ENCODE results near the gene VPS50. TPM values are rescaled to one million over a fixed set of nuclear protein-coding genes. Genes with fewer than 3 reads are reported as not detected.
"Not testable (repeated sequence)": the region's sequence is repeated elsewhere in the genome, so short reads cannot be mapped to it uniquely, and the experiment has no call there.

The VPS50 gene
- total and polyA plus RNA-seq, 4 donors: 28.7 to 95.4 (median 39.3) TPM

DNA sequence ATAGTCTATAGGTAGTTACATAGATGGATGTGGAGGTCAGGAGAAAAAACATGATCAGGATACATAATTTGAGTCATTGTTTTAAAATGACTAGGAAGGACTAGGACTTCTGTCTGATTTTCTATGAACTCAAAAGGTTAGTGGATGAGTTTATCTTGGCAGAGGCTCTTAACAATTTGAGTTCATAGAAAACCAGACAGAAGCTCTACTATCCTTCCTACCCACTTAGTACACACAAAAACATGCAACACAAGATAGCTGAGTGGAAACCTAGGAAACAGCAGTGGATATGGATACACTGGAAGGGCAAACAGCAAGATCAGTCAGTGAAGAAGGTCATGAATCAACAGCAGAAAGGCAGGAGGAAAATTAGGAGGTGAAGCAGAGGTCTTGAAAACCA, 84.6 kb downstream of the VPS50 start:
- H3K4me1 ChIP-seq (ENCODE audit: control insufficient read depth, insufficient read depth, low read length): no peaks in the 10 kb centered on the region
- no peaks in the 10 kb centered on the region for H3K27me3 ChIP-seq (ENCODE audit: control insufficient read depth, insufficient read depth, low read length)
- H3K36me3 ChIP-seq (ENCODE audit: control insufficient read depth, insufficient read depth, low read length): peaks cover 4% of the 10 kb centered on the region
- no peak overlapping the region for H3K27ac ChIP-seq (ENCODE audit: low read depth, low read length)
- no peaks in the 10 kb centered on the region for H3K9me3 ChIP-seq (ENCODE audit: control insufficient read depth, insufficient read depth, low read length)
- no peak for DNase-seq (ENCODE audit: low read depth in 4 of 6, low spot score in 6 of 6)
- H3K4me3 ChIP-seq (ENCODE audit: low read depth, low read length): no peak overlapping the region

DNA sequence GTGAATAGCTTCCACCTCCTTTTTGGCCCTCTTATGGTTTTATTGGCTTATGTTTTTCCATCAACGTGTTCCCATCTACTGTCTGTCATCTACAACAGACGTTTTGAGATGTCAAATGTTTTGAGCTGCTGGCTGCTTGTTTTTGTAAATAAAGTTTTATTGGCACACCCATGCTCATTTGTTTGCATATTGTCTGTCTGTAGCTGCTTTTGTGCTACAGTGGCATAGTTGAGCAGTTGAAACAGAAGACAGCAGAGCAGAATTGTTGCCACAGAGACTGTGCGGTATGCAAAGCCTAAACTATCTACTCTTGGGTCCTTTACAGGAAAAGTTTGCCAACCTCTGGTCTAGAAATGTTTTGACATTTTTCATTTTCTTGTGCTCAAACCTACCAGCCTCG, 88.7 kb downstream of the VPS50 start:
- no peaks in the 10 kb centered on the region for H3K4me1 ChIP-seq (ENCODE audit: control insufficient read depth, insufficient read depth, low read length)
- no peak overlapping the region for H3K27ac ChIP-seq (ENCODE audit: low read depth, low read length)
- H3K4me3 ChIP-seq (ENCODE audit: low read depth, low read length): no peak overlapping the region
- no peak for DNase-seq (ENCODE audit: low read depth in 4 of 6, low spot score in 6 of 6)
- WGBS (ENCODE audit: insufficient coverage): no CpG with 5 or more reads among the region's 4 CpGs
- no peaks in the 10 kb centered on the region for H3K27me3 ChIP-seq (ENCODE audit: control insufficient read depth, insufficient read depth, low read length)
- no peaks in the 10 kb centered on the region for H3K9me3 ChIP-seq (ENCODE audit: control insufficient read depth, insufficient read depth, low read length)
- peaks cover 4% of the 10 kb centered on the region for H3K36me3 ChIP-seq (ENCODE audit: control insufficient read depth, insufficient read depth, low read length)

DNA sequence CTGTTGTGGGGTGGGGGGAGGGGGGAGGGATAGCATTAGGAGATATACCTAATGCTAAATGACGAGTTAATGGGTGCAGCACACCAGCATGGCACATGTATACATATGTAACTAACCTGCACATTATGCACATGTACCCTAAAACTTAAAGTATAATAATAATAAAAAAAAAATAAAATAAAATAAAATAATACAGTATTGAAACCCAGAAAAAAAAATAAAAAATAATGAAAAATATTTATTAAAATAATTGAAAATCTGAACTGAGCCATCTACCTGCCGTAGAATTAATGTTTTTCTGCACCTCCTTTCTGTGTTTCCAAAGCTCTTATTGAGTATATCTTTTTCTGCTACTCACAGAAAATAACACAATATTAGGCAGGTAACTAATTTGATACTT, 94.1 kb downstream of the VPS50 start:
- WGBS (ENCODE audit: insufficient coverage): no CpG with 5 or more reads among the region's 2 CpGs
- not testable (repeated sequence) for DNase-seq (ENCODE audit: low read depth in 4 of 6, low spot score in 6 of 6); H3K36me3 ChIP-seq (ENCODE audit: control insufficient read depth, insufficient read depth, low read length); H3K9me3 ChIP-seq (ENCODE audit: control insufficient read depth, insufficient read depth, low read length); H3K27me3 ChIP-seq (ENCODE audit: control insufficient read depth, insufficient read depth, low read length); H3K4me3 ChIP-seq (ENCODE audit: low read depth, low read length); H3K27ac ChIP-seq (ENCODE audit: low read depth, low read length); H3K4me1 ChIP-seq (ENCODE audit: control insufficient read depth, insufficient read depth, low read length)

DNA sequence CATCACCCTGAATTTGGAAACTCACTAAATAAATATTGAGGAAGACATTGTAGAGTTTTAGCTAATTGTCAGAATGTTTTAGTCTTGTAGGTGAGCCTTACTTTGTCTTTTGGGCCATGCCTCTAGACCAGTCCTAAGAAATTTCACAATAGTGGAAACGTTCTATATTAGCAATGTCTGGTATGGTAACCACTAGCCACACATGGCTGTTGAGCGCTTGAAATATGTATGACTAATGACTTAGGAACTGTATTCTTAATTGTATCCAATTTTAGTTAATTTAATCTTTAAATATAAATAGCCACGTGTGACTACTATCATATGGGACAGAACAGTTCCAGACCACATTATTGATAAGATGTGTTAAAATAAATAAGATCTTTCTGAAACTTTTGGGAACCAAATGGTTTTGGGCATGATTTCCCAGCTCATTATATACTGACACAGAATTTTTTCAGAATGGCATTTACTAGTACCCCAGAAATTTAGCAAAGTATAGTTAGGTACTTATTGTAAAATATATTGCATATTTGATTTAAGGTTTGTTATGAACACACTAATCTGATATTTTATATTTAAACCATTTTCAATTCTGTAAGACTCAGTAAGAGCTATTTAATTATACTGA, 95.0 kb downstream of the VPS50 start:
- no peak for DNase-seq (ENCODE audit: low read depth in 4 of 6, low spot score in 6 of 6)
- Histone ChIP-seq H3K4me1 (ENCODE audit: control insufficient read depth, insufficient read depth, low read length) (no peaks in the 10 kb centered on the region), H3K27me3 (ENCODE audit: control insufficient read depth, insufficient read depth, low read length) (no peaks in the 10 kb centered on the region), H3K27ac (ENCODE audit: low read depth, low read length) (no peak overlapping the region), H3K36me3 (ENCODE audit: control insufficient read depth, insufficient read depth, low read length) (no peaks in the 10 kb centered on the region), H3K9me3 (ENCODE audit: control insufficient read depth, insufficient read depth, low read length) (no peaks in the 10 kb centered on the region), H3K4me3 (ENCODE audit: low read depth, low read length) (no peak overlapping the region)
- no CpG with 5 or more reads among the region's 3 CpGs for WGBS (ENCODE audit: insufficient coverage)

DNA sequence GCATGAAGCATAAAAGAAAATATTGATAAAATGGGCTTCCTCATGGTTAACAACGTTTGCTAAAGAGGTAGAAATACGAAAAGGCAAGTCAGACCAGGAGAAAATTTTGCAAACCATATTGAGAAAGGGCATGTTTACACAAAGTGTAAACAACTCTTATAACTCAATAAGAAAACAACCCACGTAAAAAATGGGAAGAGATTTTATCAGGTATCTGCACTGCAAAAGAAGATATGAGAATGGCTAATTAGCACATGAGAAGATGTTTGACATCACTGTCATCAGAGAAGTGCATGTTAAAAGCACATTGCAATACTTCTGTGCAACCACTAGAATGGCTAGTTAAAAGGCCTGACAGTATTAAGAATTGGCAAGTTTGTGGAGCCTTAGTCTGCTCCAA, 99.5 kb downstream of the VPS50 start:
- no peaks in the 10 kb centered on the region for H3K4me1 ChIP-seq (ENCODE audit: control insufficient read depth, insufficient read depth, low read length)
- no peaks in the 10 kb centered on the region for H3K27me3 ChIP-seq (ENCODE audit: control insufficient read depth, insufficient read depth, low read length)
- DNase-seq (ENCODE audit: low read depth in 4 of 6, low spot score in 6 of 6): no peak
- no peak overlapping the region for H3K4me3 ChIP-seq (ENCODE audit: low read depth, low read length)
- no peaks in the 10 kb centered on the region for H3K36me3 ChIP-seq (ENCODE audit: control insufficient read depth, insufficient read depth, low read length)
- no peaks in the 10 kb centered on the region for H3K9me3 ChIP-seq (ENCODE audit: control insufficient read depth, insufficient read depth, low read length)
- H3K27ac ChIP-seq (ENCODE audit: low read depth, low read length): no peak overlapping the region
- no CpG with 5 or more reads among the region's 3 CpGs for WGBS (ENCODE audit: insufficient coverage)

DNA sequence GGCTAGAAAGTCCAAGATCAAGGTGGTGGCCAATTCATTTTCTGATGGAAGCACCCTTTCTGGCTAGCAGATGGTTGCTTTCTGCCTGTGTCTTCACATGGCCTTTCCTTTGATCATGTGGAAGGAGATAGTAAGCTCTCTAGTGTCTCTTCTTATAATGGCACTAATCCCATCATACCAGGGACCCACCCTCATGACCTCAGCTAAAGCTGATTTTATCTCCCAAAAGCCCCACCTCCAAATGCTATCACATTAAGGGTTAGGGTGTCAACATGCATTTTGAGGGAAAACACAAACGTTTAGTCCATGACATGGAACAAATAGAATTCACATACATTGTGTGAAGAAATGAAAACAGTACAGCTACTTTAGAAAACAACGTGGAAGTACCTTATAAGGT, 100.0 kb downstream of the VPS50 start:
- no peak overlapping the region for H3K4me3 ChIP-seq (ENCODE audit: low read depth, low read length)
- H3K27me3 ChIP-seq (ENCODE audit: control insufficient read depth, insufficient read depth, low read length): no peaks in the 10 kb centered on the region
- WGBS (ENCODE audit: insufficient coverage): no CpG with 5 or more reads among the region's 2 CpGs
- no peaks in the 10 kb centered on the region for H3K36me3 ChIP-seq (ENCODE audit: control insufficient read depth, insufficient read depth, low read length)
- no peaks in the 10 kb centered on the region for H3K4me1 ChIP-seq (ENCODE audit: control insufficient read depth, insufficient read depth, low read length)
- no peak overlapping the region for H3K27ac ChIP-seq (ENCODE audit: low read depth, low read length)
- no peaks in the 10 kb centered on the region for H3K9me3 ChIP-seq (ENCODE audit: control insufficient read depth, insufficient read depth, low read length)
- DNase-seq (ENCODE audit: low read depth in 4 of 6, low spot score in 6 of 6): no peak

DNA sequence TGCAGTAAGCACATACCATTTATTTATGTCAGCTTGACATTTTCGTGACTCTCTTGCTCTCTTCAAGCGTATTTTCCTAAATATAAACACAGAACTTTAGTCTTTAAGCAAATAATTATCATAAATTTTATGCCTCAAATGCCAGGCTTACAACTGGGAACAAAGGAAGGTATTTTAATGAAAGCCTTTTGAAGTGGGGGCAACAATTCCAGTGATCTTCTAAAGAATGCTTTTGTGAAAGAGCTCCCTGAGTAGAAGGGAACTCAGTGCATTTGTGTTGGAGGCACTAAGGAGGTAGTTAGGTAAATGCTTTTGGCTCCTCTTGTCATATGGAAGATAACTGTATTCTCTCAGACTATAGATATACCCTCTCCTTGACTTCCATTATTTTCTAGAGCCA, 104.9 kb downstream of the VPS50 start:
- Histone ChIP-seq H3K27me3 (ENCODE audit: control insufficient read depth, insufficient read depth, low read length) (no peaks in the 10 kb centered on the region), H3K36me3 (ENCODE audit: control insufficient read depth, insufficient read depth, low read length) (peaks cover 3% of the 10 kb centered on the region), H3K4me3 (ENCODE audit: low read depth, low read length) (no peak overlapping the region), H3K9me3 (ENCODE audit: control insufficient read depth, insufficient read depth, low read length) (no peaks in the 10 kb centered on the region), H3K27ac (ENCODE audit: low read depth, low read length) (no peak overlapping the region), H3K4me1 (ENCODE audit: control insufficient read depth, insufficient read depth, low read length) (no peaks in the 10 kb centered on the region)
- DNase-seq (ENCODE audit: low read depth in 4 of 6, low spot score in 6 of 6): no peak
- WGBS (ENCODE audit: insufficient coverage): no CpG with 5 or more reads among the region's 2 CpGs

DNA sequence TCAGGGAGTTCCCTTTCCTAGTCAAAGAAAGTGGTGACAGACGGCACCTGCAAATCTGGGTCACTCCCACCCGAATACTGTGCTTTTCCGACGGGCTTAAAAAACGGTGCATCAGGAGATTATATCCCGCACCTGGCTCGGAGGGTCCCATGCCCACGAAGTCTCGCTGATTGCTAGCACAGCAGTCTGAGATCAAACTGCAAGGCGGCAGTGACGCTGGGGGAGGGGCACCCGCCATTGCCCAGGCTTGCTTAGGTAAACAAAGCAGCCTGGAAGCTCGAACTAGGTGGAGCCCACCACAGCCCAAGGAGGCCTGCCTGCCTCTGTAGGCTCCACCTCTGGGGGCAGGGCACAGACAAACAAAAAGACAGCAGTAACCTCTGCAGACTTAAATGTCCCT, 110.0 kb downstream of the VPS50 start:
- not testable (repeated sequence) for H3K36me3 ChIP-seq (ENCODE audit: control insufficient read depth, insufficient read depth, low read length); H3K27ac ChIP-seq (ENCODE audit: low read depth, low read length); H3K4me3 ChIP-seq (ENCODE audit: low read depth, low read length); H3K4me1 ChIP-seq (ENCODE audit: control insufficient read depth, insufficient read depth, low read length); H3K9me3 ChIP-seq (ENCODE audit: control insufficient read depth, insufficient read depth, low read length); H3K27me3 ChIP-seq (ENCODE audit: control insufficient read depth, insufficient read depth, low read length); DNase-seq (ENCODE audit: low read depth in 4 of 6, low spot score in 6 of 6)
- WGBS (ENCODE audit: insufficient coverage): 98% methylated on average over 11 of the region's 13 CpGs

DNA sequence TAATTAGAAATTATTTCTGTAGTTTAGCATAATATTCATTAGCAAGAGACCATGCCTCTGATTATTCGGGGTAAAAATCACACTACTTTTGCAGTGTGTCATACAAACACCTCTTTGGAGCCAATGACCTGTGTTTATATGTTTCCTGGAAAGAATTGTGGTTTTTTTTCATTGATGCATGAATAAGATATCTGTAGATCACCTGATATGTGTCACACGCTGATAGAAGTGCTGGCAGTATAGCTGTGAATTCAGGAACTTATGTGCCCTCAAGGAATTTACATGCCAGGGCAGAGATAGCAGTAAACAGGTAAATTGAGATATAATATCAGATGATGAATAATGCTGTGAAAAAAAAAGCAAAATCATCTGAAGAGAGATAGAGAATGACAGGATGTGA, 118.2 kb downstream of the VPS50 start:
- no peak for DNase-seq (ENCODE audit: low read depth in 4 of 6, low spot score in 6 of 6)
- no peak overlapping the region for H3K4me3 ChIP-seq (ENCODE audit: low read depth, low read length)
- H3K27me3 ChIP-seq (ENCODE audit: control insufficient read depth, insufficient read depth, low read length): no peaks in the 10 kb centered on the region
- 100% methylated on average over 1 of the region's 2 CpGs for WGBS (ENCODE audit: insufficient coverage)
- H3K27ac ChIP-seq (ENCODE audit: low read depth, low read length): no peak overlapping the region
- no peaks in the 10 kb centered on the region for H3K4me1 ChIP-seq (ENCODE audit: control insufficient read depth, insufficient read depth, low read length)
- H3K36me3 ChIP-seq (ENCODE audit: control insufficient read depth, insufficient read depth, low read length): peaks cover 4% of the 10 kb centered on the region
- no peaks in the 10 kb centered on the region for H3K9me3 ChIP-seq (ENCODE audit: control insufficient read depth, insufficient read depth, low read length)

DNA sequence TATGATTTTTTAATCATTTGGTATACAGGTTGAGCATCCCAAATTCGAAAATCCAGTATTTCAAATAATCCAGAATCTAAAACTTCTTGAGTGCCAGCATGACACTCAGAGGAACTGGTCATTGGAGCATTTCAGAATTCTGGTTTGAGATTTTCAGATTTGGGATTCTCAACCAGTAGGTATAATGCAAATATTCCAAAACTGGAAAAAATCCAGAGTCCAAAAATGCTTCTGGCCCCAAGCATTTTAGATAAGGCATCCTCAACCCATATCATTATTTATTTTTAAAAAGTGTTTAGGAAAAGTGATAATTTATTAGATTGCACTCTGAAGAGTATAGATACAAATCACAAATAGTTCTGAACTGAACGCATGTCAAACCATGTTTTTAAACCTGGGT, 120.7 kb downstream of the VPS50 start:
- Histone ChIP-seq H3K9me3 (ENCODE audit: control insufficient read depth, insufficient read depth, low read length) (no peaks in the 10 kb centered on the region), H3K27ac (ENCODE audit: low read depth, low read length) (no peak overlapping the region), H3K4me1 (ENCODE audit: control insufficient read depth, insufficient read depth, low read length) (no peaks in the 10 kb centered on the region), H3K4me3 (ENCODE audit: low read depth, low read length) (no peak overlapping the region), H3K27me3 (ENCODE audit: control insufficient read depth, insufficient read depth, low read length) (no peaks in the 10 kb centered on the region), H3K36me3 (ENCODE audit: control insufficient read depth, insufficient read depth, low read length) (peaks cover 4% of the 10 kb centered on the region)
- DNase-seq (ENCODE audit: low read depth in 4 of 6, low spot score in 6 of 6): no peak
- no CpG with 5 or more reads among the region's 2 CpGs for WGBS (ENCODE audit: insufficient coverage)

Data from spinal cord (tissue), 10 donors.